Left ventricle myocardium inferior (tissue), 1 donor: ENCODE data around the gene GABBR2. TPM values are rescaled to one million over a fixed set of nuclear protein-coding genes. Genes with fewer than 3 reads are reported as not detected.
"Not testable (repeated sequence)": the region's sequence is repeated elsewhere in the genome, so short reads cannot be mapped to it uniquely, and the experiment has no call there.

ENCODE experiments used
- DNase-seq: peaks from one replicate; pipeline ENCODE4 v3.0.0-alpha.2; 2020
- H3K27ac ChIP-seq: fragments of 200-600 bp; replicated peaks from 2 replicates; pipeline ENCODE4 v1.8.0; 2021
- H3K27me3 ChIP-seq: fragments of 200-600 bp; 2 replicates; pipeline ENCODE4 v1.8.0; 2021; ENCODE audit warnings: low read depth
- H3K36me3 ChIP-seq: fragments of 200-600 bp; 2 replicates; pipeline ENCODE4 v1.8.0; 2021
- H3K4me1 ChIP-seq: fragments of 200-600 bp; 2 replicates; pipeline ENCODE4 v1.8.0; 2021
- H3K4me3 ChIP-seq: fragments of 200-600 bp; 2 replicates; pipeline ENCODE4 v1.8.0; 2021; ENCODE audit warnings: mild to moderate bottlenecking, moderate library complexity
- H3K9me3 ChIP-seq: fragments of 200-600 bp; replicated peaks from 2 replicates; pipeline ENCODE4 v1.8.0; 2021
- intact Hi-C: fragments of 100-400 bp; cut with micrococcal nuclease; formaldehyde crosslinking; loops from one replicate; pipeline ENCODE4 v1.11.0; 2022
- total RNA-seq: library from RNA; stranded (reverse); fragmentation: NEBNext Ultra II Directional; extraction: Animal tissue kit (Norgen Biotek cat#: 25700); gene quantifications from one replicate; pipeline ENCODE4 v1.2.1, GENCODE V29; 2021
- TF ChIP-seq, protein P1 (sequence below): fragments of 200-600 bp; IDR thresholded peaks from 2 replicates; pipeline ENCODE4 v1.8.0; 2021; ENCODE audit warnings: antibody characterized with exemption, mild to moderate bottlenecking, borderline replicate concordance
- donor health status: DM: no; HTN: yes; CAD: no; lungs with severe emphysema.

Gene GABBR2
- total RNA-seq, 1 donor from 2014 or later: 1.1 TPM

DNA sequence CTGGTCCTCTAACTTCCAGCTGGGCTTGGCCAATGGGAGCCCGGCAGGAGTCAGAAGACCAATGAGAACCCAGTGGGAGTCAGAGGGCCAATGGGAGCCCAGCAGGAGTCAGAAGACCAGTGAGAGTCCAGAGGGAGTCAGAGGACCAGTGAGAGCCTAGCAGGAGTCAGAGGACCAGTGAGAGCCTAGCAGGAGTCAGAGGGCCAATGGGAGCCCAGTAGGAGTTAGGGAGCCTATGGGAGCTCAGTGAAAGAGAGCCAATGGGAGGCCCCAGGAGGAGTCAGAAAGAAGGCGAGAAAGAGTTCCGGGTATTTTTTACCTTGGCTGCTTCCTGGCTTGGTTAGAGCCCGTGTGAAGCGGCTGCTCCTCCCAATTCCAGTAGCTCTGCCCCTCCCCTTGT lies 191.0 kb downstream of the GABBR2 start:
- H3K4me1 ChIP-seq: no peaks in the 10 kb centered on the region
- TF ChIP-seq, protein P1, sequence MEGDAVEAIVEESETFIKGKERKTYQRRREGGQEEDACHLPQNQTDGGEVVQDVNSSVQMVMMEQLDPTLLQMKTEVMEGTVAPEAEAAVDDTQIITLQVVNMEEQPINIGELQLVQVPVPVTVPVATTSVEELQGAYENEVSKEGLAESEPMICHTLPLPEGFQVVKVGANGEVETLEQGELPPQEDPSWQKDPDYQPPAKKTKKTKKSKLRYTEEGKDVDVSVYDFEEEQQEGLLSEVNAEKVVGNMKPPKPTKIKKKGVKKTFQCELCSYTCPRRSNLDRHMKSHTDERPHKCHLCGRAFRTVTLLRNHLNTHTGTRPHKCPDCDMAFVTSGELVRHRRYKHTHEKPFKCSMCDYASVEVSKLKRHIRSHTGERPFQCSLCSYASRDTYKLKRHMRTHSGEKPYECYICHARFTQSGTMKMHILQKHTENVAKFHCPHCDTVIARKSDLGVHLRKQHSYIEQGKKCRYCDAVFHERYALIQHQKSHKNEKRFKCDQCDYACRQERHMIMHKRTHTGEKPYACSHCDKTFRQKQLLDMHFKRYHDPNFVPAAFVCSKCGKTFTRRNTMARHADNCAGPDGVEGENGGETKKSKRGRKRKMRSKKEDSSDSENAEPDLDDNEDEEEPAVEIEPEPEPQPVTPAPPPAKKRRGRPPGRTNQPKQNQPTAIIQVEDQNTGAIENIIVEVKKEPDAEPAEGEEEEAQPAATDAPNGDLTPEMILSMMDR: no peak
- DNase-seq: no peak
- H3K36me3 ChIP-seq: no peaks in the 10 kb centered on the region
- intact Hi-C loops: no loop called here
- H3K27me3 ChIP-seq: peaks cover 7% of the 10 kb centered on the region
- H3K27ac ChIP-seq: no peak overlapping the region
- no peak overlapping the region for H3K4me3 ChIP-seq
- no peaks in the 10 kb centered on the region for H3K9me3 ChIP-seq

DNA sequence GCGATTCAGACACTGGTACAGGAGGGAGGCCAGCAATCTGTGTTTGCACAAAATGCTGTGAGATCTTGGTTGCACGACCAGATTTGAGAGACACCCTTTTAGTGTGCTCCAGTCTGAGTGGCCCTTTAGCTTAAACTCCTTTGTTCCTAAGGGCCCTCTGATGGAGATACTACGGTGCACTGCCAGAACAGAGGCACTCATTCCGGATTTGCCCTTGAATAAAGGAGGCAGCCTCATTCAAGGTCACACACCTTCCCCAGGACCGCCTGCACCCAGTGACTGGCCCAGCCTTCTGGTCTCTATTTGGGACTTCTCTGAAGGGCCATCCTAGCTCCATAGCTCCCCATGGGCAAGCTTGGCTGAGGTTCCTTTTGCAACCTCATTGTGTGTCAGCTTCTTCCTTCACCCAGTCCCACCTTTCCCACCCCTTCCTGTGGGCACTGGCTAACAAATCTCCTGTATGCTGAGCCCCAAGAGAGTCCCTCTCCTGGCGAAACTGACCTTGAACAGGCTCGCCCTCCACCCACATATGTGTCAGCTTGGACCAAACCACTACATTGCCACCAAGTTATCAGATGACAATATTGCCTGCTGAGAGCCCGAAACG lies 191.7 kb downstream of the GABBR2 start:
- no peak for DNase-seq
- Histone ChIP-seq H3K9me3 (no peaks in the 10 kb centered on the region), H3K4me3 (no peak overlapping the region), H3K27ac (no peak overlapping the region), H3K36me3 (no peaks in the 10 kb centered on the region), H3K4me1 (no peaks in the 10 kb centered on the region), H3K27me3 (peaks cover 6% of the 10 kb centered on the region)
- TF ChIP-seq, protein P1: no peak
- intact Hi-C loops: no loop called here

DNA sequence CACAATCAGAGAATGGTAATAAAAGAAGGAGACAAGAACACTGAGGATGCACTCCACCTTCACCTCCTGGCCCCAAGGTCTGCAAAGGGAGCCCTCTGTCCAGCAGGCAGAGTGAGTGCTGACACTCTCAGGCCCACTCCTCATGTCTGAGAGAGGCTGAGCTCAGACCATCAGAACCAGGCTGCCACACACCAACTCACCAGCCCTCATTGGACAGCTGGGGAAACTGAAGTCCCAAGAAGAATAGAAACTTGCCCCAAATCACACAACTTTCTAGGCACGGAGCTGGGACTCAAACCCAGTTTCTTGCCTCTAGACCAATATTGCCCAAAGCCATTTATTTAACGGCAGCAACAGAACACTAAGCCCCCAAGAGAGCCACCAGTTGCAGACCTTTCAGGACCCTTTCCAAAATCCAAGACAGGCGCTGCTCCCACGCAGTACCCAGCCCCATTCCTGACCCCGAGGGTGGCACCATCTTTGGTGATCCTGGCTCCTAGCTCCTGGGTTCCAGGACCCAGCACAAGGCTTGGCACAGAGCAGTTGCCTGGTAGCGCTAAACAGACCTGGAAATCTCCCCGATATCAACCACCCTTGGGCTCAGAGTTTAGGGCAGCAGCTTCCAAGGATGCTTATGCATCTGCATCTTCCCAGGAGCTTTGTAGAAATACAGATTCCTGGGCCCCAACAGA lies 192.4 kb downstream of the GABBR2 start:
- Histone ChIP-seq H3K27ac (no peak overlapping the region), H3K4me1 (no peaks in the 10 kb centered on the region), H3K9me3 (no peaks in the 10 kb centered on the region), H3K4me3 (no peak overlapping the region), H3K27me3 (peaks cover 6% of the 10 kb centered on the region), H3K36me3 (no peaks in the 10 kb centered on the region)
- TF ChIP-seq, protein P1: no peak
- intact Hi-C loops: no loop called here
- DNase-seq: no peak

DNA sequence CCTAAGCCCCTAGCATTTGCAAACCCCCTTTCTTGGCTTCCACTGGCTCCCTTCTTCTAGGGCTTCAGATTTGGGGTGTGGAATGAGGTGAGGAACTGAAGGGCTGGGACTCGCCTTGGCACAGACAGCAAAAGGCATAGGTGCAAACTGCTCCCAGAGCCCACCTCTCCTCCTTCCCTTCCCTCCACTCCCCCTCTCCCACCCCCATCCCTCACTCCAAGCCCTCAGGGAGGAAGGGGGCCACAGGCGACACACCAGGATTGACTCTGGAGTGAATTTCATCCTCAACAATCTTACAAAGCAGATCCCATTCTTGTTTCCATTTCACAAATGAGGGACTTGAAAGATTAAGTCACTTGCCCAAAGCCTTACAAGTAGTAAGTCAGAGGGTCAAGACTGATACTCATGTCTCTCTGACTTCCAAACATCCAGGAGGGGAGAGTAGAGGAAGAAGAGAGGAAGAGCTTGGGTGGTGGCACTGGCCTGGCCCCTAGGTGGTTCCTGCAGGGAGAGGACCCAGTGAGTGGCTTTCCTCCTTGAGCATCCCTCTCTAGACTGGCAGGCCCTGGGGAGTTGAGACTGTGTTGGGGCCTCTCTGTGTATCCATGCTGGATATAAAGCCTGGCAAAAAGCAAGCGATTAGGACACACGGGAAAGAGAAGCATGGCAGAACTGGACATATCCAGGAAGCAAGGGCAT lies 193.1 kb downstream of the GABBR2 start:
- H3K27ac ChIP-seq: no peak overlapping the region
- no peak overlapping the region for H3K4me3 ChIP-seq
- no peak for DNase-seq
- H3K9me3 ChIP-seq: no peaks in the 10 kb centered on the region
- no peaks in the 10 kb centered on the region for H3K36me3 ChIP-seq
- intact Hi-C loops: no loop called here
- TF ChIP-seq, protein P1: no peak
- no peaks in the 10 kb centered on the region for H3K4me1 ChIP-seq
- peaks cover under 1% of the 10 kb centered on the region for H3K27me3 ChIP-seq

DNA sequence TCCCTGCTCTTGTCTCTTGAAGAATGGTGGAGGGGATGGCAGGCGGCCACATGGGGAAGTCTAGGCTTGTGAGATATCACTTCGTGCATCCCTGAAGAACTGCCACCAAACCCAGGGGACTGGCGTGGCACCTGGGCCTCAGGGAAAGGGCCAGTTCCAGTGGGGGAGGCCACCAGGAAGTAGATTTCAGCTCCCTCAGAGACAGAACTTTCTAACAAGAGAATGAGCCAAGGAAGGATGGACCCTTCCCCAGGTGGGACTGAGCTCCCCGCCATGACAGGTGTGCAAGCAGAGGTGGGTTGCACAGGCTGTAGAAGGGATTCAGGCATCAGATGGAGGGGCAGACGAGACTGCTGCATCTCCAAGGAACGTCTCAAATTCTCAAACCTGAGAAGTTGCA lies 193.9 kb downstream of the GABBR2 start:
- Histone ChIP-seq H3K4me1 (no peaks in the 10 kb centered on the region), H3K4me3 (no peak overlapping the region), H3K36me3 (no peaks in the 10 kb centered on the region), H3K27me3 (no peaks in the 10 kb centered on the region), H3K9me3 (no peaks in the 10 kb centered on the region), H3K27ac (no peak overlapping the region)
- TF ChIP-seq, protein P1: no peak
- DNase-seq: no peak
- intact Hi-C loops: no loop called here

DNA sequence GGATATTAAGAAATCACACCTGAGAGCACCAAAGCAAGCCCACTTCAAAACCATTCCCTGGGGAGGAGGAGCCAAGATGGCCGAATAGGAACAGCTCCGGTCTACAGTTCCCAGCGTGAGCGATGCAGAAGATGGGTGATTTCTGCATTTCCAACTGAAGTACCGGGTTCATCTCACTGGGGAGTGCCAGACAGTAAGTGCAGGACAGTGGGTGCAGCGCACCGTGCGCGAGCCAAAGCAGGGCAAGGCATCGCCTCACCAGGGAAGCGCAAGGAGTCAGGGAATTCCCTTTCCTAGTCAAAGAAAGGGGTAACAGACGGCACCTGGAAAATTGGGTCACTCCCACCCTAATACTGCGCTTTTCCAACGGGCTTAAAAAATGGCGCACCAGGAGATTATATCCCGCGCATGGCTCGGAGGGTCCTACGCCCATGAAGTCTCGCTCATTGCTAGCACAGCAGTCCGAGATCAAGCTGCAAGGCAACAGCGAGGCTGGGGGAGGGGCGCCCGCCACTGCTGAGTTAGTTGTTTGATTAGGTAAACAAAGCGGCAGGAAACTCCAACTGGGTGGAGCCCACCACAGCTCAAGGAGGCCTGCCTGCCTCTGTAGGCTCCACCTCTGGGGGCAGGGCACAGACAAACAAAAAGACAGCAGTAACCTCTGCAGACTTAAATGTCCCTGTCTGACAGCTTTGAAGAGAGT lies 200.4 kb downstream of the GABBR2 start:
- H3K36me3 ChIP-seq, H3K9me3 ChIP-seq, H3K27me3 ChIP-seq, DNase-seq, H3K4me3 ChIP-seq, H3K27ac ChIP-seq: not testable (repeated sequence)
- H3K4me1 ChIP-seq: peaks cover 16% of the 10 kb centered on the region
- intact Hi-C loops: loop anchor here (10.0 kb wide), 1 partner anchor 64 kb away; no protein-coding TSS in a partner anchor
